M059J (cell line): ENCODE data around the gene ZNF256. TPM values are rescaled to one million over a fixed set of nuclear protein-coding genes. Genes with fewer than 3 reads are reported as not detected.
A peak's percentile ranks its signal among the peaks of the same experiment; 100 is the strongest.

Source experiments
- DNase-seq: peaks from one replicate; pipeline ENCODE4 v3.0.0-alpha.2; 2012; ENCODE audit warnings: low read depth
- total RNA-seq: library from RNA; depleted of rRNA; stranded (reverse); fragments of >200 nt; shearing (Covaris generic); gene quantifications from 2 replicates; pipeline ENCODE4 v1.2.3, GENCODE V29; 2014; rRNA removed

ZNF256 gene
- 4.8 and 6.7 TPM in 2 replicates for total RNA-seq

GRCh38 chr19:57947419-57948134, at the start of gene ZNF256:
TSS of gene ZNF256 (minus strand) at chr19:57947706. CDS start at chr19:57947474, 232 bp downstream.
- peak; percentile 96 for DNase-seq

GRCh38 chr19:57992841-57993240, 45.3 kb upstream of the ZNF256 start:
- DNase-seq: no peak

DNA sequence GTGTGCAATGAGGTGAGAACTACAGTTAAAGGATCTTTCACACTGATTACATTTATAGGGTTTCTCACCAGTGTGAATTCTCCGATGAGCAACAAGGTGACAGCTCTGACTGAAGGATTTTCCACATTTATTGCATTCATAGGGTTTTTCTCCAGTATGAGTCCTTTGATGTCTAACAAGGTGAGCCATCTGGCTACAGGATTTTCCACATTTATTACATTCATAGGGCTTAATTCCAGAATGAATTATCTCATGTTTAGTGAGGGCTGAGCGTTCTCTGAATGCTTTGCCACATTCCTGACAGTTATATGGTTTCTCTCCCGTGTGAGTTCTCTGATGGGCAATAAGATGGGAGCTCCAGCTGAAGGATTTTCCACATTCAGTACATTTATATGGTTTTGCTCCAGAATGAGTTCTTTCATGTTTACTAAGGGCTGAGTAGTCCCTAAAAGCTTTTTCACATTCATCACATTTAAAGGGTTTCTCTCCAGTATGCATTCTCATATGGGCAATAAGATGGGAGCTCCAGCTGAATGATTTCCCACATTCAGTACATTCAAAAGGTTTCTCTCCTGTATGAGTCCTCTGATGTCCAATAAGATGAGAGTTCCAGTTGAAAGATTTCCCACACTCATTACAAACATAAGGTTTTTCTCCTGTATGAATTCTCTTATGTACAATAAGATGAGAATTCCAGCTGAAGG, 31.2 kb upstream of the ZNF256 start:
- peak; percentile 7 for DNase-seq

- no peak for DNase-seq
Measured at GRCh38 chr19:57974434-57974833, 26.9 kb upstream of the ZNF256 start, which contains the start of gene C19orf18. TSS of gene C19orf18 (minus strand) at chr19:57974534. CDS start at chr19:57974432, 102 bp downstream.

DNA sequence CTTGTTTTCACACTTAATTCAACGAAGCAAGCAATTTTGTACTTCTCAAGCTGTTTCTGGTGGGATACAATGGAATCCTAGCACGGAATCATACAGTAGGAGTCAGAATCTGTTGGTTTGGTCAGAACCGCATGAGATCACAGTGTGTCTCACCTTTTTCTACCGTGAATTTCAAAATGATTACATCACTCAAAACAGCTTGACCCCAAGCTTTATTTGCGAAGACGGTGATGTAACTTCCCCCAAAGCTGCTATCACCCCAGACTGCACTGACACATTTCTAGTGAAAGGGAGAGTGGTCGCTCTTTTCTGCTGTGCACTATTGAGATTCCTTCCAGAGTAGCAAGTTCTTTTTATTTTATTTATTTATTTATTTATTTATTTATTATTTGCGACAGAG, 17.3 kb upstream of the ZNF256 start:
- no peak for DNase-seq

DNA sequence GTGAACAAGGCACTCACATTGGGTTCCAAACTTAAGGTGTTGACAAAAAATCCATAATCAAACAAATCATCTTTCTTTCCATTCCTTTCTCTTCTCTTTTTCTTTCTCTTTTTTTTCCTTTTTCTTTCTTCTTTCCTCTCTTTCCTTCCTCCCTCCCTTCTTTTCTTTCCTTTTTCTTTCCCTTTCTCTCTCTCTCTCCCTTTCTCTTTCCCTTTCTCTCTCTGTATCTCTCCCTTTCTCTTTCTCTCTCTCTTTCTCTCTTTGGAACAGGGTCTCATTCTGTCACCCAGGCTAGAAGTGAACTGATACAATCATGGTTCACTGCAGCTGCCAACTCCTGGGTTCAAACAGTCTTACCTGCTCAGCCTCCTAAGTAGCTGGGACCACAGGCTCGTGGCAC, 14.3 kb upstream of the ZNF256 start:
- no peak for DNase-seq

DNA sequence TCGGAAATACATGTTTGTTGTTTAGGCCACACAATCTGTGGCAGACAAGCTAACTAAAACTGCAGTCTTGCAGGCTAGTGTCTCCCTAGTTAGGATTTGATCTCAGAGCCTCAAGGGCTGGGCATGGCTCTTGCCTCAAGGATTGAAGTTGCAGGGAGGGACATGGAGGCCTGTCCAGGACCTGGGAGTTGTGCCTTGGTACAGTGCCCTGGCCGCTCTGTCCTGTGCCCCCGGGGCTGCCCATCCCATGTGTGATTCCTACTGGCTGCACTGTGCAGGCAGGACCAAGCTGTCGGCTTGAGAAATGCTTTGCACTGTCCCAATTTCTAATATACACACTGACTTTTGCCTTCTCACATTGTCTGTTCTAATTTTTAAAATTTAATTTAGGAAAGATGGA, 7.5 kb upstream of the ZNF256 start:
- DNase-seq: no peak

DNA sequence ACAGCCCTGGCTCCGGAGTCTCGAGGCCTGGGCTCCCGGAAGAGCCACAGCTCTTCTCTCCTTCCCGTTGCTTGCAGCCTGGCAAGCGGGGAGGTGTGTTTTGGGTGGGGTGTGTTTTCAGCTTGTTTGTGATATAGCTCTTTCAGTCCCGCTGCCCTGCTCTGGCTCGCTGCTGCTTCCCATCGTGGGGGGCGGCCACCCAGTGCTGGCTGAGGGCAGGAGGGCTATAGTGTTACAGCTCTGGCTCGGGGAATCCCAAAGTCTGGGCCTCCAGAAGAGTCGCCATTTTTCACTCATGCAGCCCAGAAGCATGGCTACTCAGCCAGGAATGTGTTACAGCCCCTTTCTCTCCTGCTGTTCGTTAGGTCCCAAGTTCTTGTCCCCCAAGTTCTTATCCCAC, 2.2 kb upstream of the ZNF256 start:
- DNase-seq: no peak

DNA sequence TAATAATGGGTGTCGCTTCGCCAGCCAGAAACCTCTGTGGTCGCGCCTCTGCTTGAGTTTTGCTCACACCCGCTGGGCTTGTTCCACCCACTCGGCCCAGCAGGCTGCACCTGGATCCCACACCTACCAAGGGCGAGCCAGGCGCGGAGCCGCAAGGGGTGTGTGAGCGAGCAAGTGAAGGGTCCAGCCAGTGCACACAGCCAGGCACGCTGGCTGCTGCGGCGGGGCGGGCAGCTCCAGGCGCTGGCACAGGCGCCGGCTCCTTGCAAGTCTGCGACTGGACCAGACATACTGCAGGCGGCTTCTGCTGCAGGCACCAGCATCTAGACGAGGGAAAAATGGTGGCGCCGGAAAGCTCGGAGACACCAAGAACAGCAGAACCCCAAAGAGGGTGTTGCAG, 1.8 kb upstream of the ZNF256 start:
- DNase-seq: no peak

DNA sequence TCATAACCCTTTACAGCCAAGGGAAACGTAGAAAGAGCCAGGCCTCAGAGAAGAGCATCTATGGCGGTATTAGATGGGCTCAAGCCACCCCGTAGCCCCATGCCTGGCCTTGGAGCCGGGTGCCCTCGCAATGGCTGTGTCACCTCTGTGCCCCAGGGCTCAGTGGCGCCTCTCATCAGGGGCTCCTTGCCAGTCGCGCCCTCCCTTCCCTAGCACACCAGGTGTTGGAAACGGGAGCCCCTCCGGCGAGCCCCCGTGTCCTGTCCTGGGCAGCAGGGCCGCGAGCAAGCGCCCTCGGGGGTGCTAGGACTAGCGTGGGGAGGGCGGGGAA, 453 bp downstream of the ZNF256 start:
- DNase-seq: no peak

GRCh38 chr19:57946316-57946715, 1.2 kb downstream of the ZNF256 start:
- DNase-seq: no peak

GRCh38 chr19:57941593-57941992, 5.9 kb downstream of the ZNF256 start:
- no peak for DNase-seq

GRCh38 chr19:57935731-57936130, 11.8 kb downstream of the ZNF256 start:
- no peak for DNase-seq

- peak; percentile 89 for DNase-seq
Measured at GRCh38 chr19:57934820-57935665, 12.5 kb downstream of the ZNF256 start, which contains the start of gene ZNF418. TSS of gene ZNF418 (minus strand) at chr19:57935402. CDS start at chr19:57933822, 1,580 bp downstream.

GRCh38 chr19:57927587-57927986, 19.9 kb downstream of the ZNF256 start:
- no peak for DNase-seq

DNA sequence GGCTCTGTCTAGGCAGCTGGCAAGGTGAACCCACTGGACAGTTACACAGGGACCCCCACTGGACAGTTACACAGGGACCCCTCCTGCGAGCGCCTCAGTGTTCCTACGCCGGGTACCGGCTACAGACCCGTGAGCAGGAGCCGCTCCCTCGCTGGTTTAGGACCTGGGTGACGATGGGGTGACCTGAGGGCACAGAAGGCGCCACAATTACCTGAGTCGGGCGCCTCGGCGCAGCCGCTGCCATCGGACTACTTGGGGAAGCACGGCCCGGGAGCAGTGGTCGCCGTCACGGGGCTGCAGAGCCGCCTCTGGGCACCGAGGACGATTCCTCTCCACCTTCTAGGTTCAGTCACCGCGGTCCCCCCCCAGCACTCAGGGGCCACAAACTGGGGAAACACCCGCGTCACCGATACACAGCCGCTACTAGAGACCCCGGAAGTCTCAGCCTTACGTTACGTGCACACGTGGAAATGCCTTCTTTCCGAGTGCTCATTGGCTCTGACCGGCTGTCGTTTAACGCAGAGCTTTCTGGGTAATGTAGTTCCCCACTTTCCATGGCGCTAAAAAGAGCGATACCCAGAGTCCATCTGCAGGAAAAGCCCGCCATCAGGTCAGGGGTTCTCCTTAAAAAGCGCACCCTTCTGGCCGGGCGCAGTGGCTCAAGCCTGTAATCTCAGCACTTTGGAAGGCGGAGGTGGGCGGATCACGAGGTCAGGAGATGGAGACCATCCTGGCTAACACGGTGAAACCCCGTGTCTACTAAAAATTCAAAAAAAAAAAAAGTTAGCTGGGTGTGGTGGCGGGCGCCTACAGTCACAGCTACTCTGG, 31.1 kb downstream of the ZNF256 start, which contains the start of gene ZNF417:
Gene ZNF417 (minus strand): TSS at position 425 of the 828 bp plus-strand sequence. CDS start 181 bp downstream, at position 244.
- DNase-seq: peak; percentile 97

DNA sequence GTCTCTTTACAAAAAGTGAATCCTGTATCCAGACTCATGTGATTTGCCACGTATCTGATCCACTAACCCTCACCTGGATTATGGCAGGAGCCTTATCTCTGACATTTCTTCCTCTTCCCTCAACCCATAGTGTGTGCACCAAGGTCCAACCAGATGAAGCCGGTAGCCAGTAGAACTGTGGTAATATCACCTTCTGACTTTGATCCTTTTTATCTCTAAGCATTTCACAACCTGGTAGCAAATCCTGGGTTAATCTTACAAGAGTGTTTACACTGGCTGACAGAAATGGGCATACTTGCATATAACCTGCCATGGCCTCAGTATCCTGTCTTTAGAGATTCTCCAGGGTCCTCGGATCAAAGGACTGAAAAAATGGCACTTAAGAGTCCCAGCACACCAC, 33.0 kb downstream of the ZNF256 start:
- no peak for DNase-seq

- no peak for DNase-seq
Measured at GRCh38 chr19:57907394-57907793, 40.1 kb downstream of the ZNF256 start.

- no peak for DNase-seq
Measured at GRCh38 chr19:57905258-57905657, 42.2 kb downstream of the ZNF256 start.

GRCh38 chr19:57903618-57904184, 43.8 kb downstream of the ZNF256 start:
- no peak for DNase-seq

DNA sequence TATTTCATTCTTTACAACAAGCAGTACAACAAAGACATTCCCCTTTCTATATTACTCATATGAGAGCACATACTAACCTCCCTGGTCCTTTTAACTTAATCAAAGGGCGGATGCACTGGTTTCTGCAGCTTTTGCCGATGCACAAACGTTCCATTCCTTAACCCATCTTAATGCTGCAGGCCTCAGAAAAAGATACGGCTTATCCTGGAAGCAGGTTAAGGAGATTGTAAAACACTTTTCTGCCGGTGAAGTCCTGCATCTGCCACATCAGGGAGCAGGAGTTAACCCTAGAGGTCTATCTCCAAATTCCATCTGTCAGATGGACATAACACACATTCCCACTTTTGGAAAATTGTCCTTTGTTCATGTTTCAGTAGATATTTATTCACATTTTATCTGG, 47.2 kb downstream of the ZNF256 start:
- no peak for DNase-seq
